ENCODE measurements around the gene BAAT.

The BAAT gene

GRCh38 chr9:101418518-101419430 lies 34.0 kb upstream of the BAAT start:
- Histone ChIP-seq H3K4me2 (ENCODE audit: low read length) (no peak overlapping the region), H3K79me2 (no peaks in the 10 kb centered on the region), H3K4me1 (no peaks in the 10 kb centered on the region), H3K4me3 (ENCODE audit: low read depth, low read length) (no peak overlapping the region), H3K36me3 (ENCODE audit: control insufficient read depth, insufficient read depth, low read length) (no peaks in the 10 kb centered on the region), H3K27me3 (ENCODE audit: control insufficient read depth, insufficient read depth, low read length) (no peaks in the 10 kb centered on the region), H2AFZ (no peak overlapping the region), H3K9ac (no peak overlapping the region), H3K27ac (no peak overlapping the region), H3K9me3 (ENCODE audit: control insufficient read depth, low read length) (no peaks in the 10 kb centered on the region)
- TF ChIP-seq CTCF (IDR thresholded peaks at IDR 0.05) = no peak

- Histone ChIP-seq H3K9ac (no peak overlapping the region), H3K27me3 (ENCODE audit: control insufficient read depth, insufficient read depth, low read length) (no peaks in the 10 kb centered on the region), H3K4me2 (ENCODE audit: low read length) (no peak overlapping the region), H3K4me1 (no peaks in the 10 kb centered on the region), H2AFZ (no peak overlapping the region), H3K79me2 (no peaks in the 10 kb centered on the region), H3K27ac (no peak overlapping the region), H3K9me3 (ENCODE audit: control insufficient read depth, low read length) (no peaks in the 10 kb centered on the region), H3K4me3 (ENCODE audit: low read depth, low read length) (no peak overlapping the region), H3K36me3 (ENCODE audit: control insufficient read depth, insufficient read depth, low read length) (no peaks in the 10 kb centered on the region)
- TF ChIP-seq CTCF (IDR thresholded peaks at IDR 0.05) = no peak
Measured at GRCh38 chr9:101417977-101418376, 33.2 kb upstream of the BAAT start.

GRCh38 chr9:101417389-101417788 lies 32.6 kb upstream of the BAAT start:
- no peak overlapping the region for H3K4me3 ChIP-seq (ENCODE audit: low read depth, low read length)
- H3K9ac ChIP-seq = no peak overlapping the region
- no peaks in the 10 kb centered on the region for H3K9me3 ChIP-seq (ENCODE audit: control insufficient read depth, low read length)
- H3K36me3 ChIP-seq (ENCODE audit: control insufficient read depth, insufficient read depth, low read length) = no peaks in the 10 kb centered on the region
- H3K4me1 ChIP-seq = no peaks in the 10 kb centered on the region
- TF ChIP-seq CTCF (IDR thresholded peaks at IDR 0.05) = no peak
- H3K27ac ChIP-seq = no peak overlapping the region
- H3K27me3 ChIP-seq (ENCODE audit: control insufficient read depth, insufficient read depth, low read length) = no peaks in the 10 kb centered on the region
- H3K4me2 ChIP-seq (ENCODE audit: low read length) = no peak overlapping the region
- H2AFZ ChIP-seq = no peak overlapping the region
- no peaks in the 10 kb centered on the region for H3K79me2 ChIP-seq

- TF ChIP-seq CTCF (IDR thresholded peaks at IDR 0.05) = no peak
- no peaks in the 10 kb centered on the region for H3K4me1 ChIP-seq
- no peak overlapping the region for H3K4me3 ChIP-seq (ENCODE audit: low read depth, low read length)
- H3K4me2 ChIP-seq (ENCODE audit: low read length) = no peak overlapping the region
- no peaks in the 10 kb centered on the region for H3K9me3 ChIP-seq (ENCODE audit: control insufficient read depth, low read length)
- H3K9ac ChIP-seq = no peak overlapping the region
- H3K36me3 ChIP-seq (ENCODE audit: control insufficient read depth, insufficient read depth, low read length) = no peaks in the 10 kb centered on the region
- no peak overlapping the region for H3K27ac ChIP-seq
- no peaks in the 10 kb centered on the region for H3K79me2 ChIP-seq
- no peak overlapping the region for H2AFZ ChIP-seq
- no peaks in the 10 kb centered on the region for H3K27me3 ChIP-seq (ENCODE audit: control insufficient read depth, insufficient read depth, low read length)
Measured at GRCh38 chr9:101415578-101415977, 30.8 kb upstream of the BAAT start.

GRCh38 chr9:101414839-101415238 lies 30.0 kb upstream of the BAAT start:
- H3K4me1 ChIP-seq = no peaks in the 10 kb centered on the region
- H3K9me3 ChIP-seq (ENCODE audit: control insufficient read depth, low read length) = no peaks in the 10 kb centered on the region
- H3K9ac ChIP-seq = no peak overlapping the region
- no peaks in the 10 kb centered on the region for H3K36me3 ChIP-seq (ENCODE audit: control insufficient read depth, insufficient read depth, low read length)
- no peak overlapping the region for H3K4me2 ChIP-seq (ENCODE audit: low read length)
- H2AFZ ChIP-seq = no peak overlapping the region
- no peaks in the 10 kb centered on the region for H3K27me3 ChIP-seq (ENCODE audit: control insufficient read depth, insufficient read depth, low read length)
- no peaks in the 10 kb centered on the region for H3K79me2 ChIP-seq
- H3K27ac ChIP-seq = no peak overlapping the region
- no peak for TF ChIP-seq CTCF (IDR thresholded peaks at IDR 0.05)
- H3K4me3 ChIP-seq (ENCODE audit: low read depth, low read length) = no peak overlapping the region
